ENCODE results near the gene UBE4B. TPM values are rescaled to one million over a fixed set of nuclear protein-coding genes. Genes with fewer than 3 reads are reported as not detected.

The UBE4B gene
- total and polyA plus RNA-seq, 10 of the 15 experiments (the other 5 are each of a cell fraction or from before 2014, with no cell fraction given), result 2.9 to 32.6 (median 20.7) TPM

GRCh38 chr1:10046356-10047085 lies 13.8 kb downstream of the UBE4B start:
- no peak overlapping the region for H2AFZ ChIP-seq (ENCODE audit: control insufficient read depth, low read depth, low read length)
- in situ Hi-C loops (cut with MboI) (no loop called here), intact Hi-C loops (cut with micrococcal nuclease; ENCODE audit: unreplicated experiment) (no loop called here)
- ChIA-PET CTCF (interaction anchor here (1.3 kb wide), 2 partner anchors 81 to 233 kb away, joined by 3 to 5 read pairs; no protein-coding TSS in a partner anchor), POLR2A (interaction anchor here (0.9 kb wide), 1 partner anchor 625 kb away, joined by 3 read pairs; no protein-coding TSS in a partner anchor), SMC1A (ENCODE audit: uncharacterized antibody, unreplicated experiment) (no interaction called here), RAD21 (ENCODE audit: unreplicated experiment) (no interaction called here)
- ATAC-seq, result no peak
- no peaks in the 10 kb centered on the region for H4K20me1 ChIP-seq (ENCODE audit: control insufficient read depth, insufficient read depth)
- no TSS peak for BruUV-seq (replicated peaks)
- H3K36me3 ChIP-seq (ENCODE audit: control insufficient read depth in 2 of 2, insufficient read depth in 2 of 2, low read length in 1 of 2), result peaks cover 0 to 7% of the 10 kb centered on the region in 2 experiments
- peaks cover 14% of the 10 kb centered on the region for H3K79me2 ChIP-seq (ENCODE audit: control insufficient read depth, insufficient read depth, low read length)
- H3K4me2 ChIP-seq (ENCODE audit: control insufficient read depth, insufficient read depth), result no peak overlapping the region
- no peak overlapping the region for H3K27ac ChIP-seq (ENCODE audit: control insufficient read depth, insufficient read depth)
- H3K4me3 ChIP-seq, result no peak overlapping the region
- no peak for DNase-seq (ENCODE audit: low read depth, low spot score)
- H3K4me1 ChIP-seq (ENCODE audit: control insufficient read depth, insufficient read depth, low read length), result no peaks in the 10 kb centered on the region
- FAIRE-seq, result no peak
- H3K27me3 ChIP-seq (replicated peaks in 1 of 2; ENCODE audit: control insufficient read depth in 2 of 2, insufficient read depth in 2 of 2, low read length in 1 of 2), result no peaks in the 10 kb centered on the region
- no peak overlapping the region for H3K9ac ChIP-seq (ENCODE audit: control insufficient read depth, insufficient read depth, low read length)
- WGBS (ENCODE audit: insufficient coverage, insufficient replicate concordance, low lambda C conversion rate, missing lambda C conversion rate), result 97% methylated on average over 8 of the region's 8 CpGs
- H3K9me3 ChIP-seq (replicated peaks; ENCODE audit: control insufficient read depth, insufficient read depth, low read length), result no peaks in the 10 kb centered on the region
- TF ChIP-seq POLR2AphosphoS5 (IDR thresholded peaks at IDR 0.05; ENCODE audit: low read length) (no peak), STAT3 (IDR thresholded peaks at IDR 0.05; ENCODE audit: low read depth, low read length) (no peak), REST (IDR thresholded peaks at IDR 0.05; ENCODE audit: low read depth, low read length) (no peak), HDAC6 (IDR thresholded peaks at IDR 0.05; ENCODE audit: unreplicated experiment) (no peak), ZNF687 (IDR thresholded peaks at IDR 0.05) (no peak), RELA (IDR thresholded peaks at IDR 0.05; ENCODE audit: borderline replicate concordance, partially characterized antibody) (no peak), HSF1 (IDR thresholded peaks at IDR 0.05; ENCODE audit: low read depth, low read length) (no peak), ZBED1 (IDR thresholded peaks at IDR 0.05; ENCODE audit: borderline replicate concordance) (no peak), SMAD1 (IDR thresholded peaks at IDR 0.05; ENCODE audit: low read depth, partially characterized antibody) (no peak), FOS (IDR thresholded peaks at IDR 0.05; ENCODE audit: borderline replicate concordance, extremely low read depth, insufficient read length) (no peak)
